Lung (tissue), 12 donors: ENCODE results near the gene OTUD6A. TPM values are rescaled to one million over a fixed set of nuclear protein-coding genes. Genes with fewer than 3 reads are reported as not detected.

Source experiments
- ATAC-seq: fragments of 200-7000 bp; cut with Tn5 transposase; one replicate; pipeline ENCODE4 v1.9.1; 2020; ENCODE audit warnings: moderate number of reproducible peaks; ENCODE audit not compliant: insufficient read depth, low FRiP score
- DNase-seq, 3 donors: peaks; one replicate each; pipeline ENCODE4 v3.0.0-alpha.2; 2013 to 2017
- H3K27ac ChIP-seq, 2 donors: one replicate each; pipeline ENCODE4 v1.5.1; 2013; ENCODE audit warnings: mild to moderate bottlenecking in 2 of 2, moderate library complexity in 2 of 2, control low read depth in 1 of 2, inconsistent platforms in 1 of 2, low read depth in 1 of 2, low read length in 1 of 2
- H3K27me3 ChIP-seq, 3 donors: one replicate each; pipeline ENCODE4 v1.5.1; 2013; ENCODE audit warnings: low read length in 2 of 3; ENCODE audit not compliant: control insufficient read depth in 3 of 3, insufficient read depth in 3 of 3
- H3K36me3 ChIP-seq, 4 donors: one replicate each; pipeline ENCODE4 v1.5.1; 2013; ENCODE audit warnings: low read length in 4 of 4, mild to moderate bottlenecking in 1 of 4, moderate library complexity in 1 of 4; ENCODE audit not compliant: control insufficient read depth in 4 of 4, insufficient read depth in 4 of 4
- H3K4me1 ChIP-seq, 5 donors: one replicate each; pipeline ENCODE4 v1.5.1; 2013; ENCODE audit warnings: low read length in 5 of 5, mild to moderate bottlenecking in 2 of 5, moderate library complexity in 1 of 5; ENCODE audit not compliant: control insufficient read depth in 5 of 5, insufficient read depth in 5 of 5
- H3K4me3 ChIP-seq: one replicate; pipeline ENCODE4 v1.5.1; 2013; ENCODE audit warnings: mild to moderate bottlenecking, control low read depth, moderate library complexity
- H3K9ac ChIP-seq, 2 donors: one replicate each; pipeline ENCODE4 v1.5.1; 2013; ENCODE audit warnings: low read length in 2 of 2, control low read depth in 1 of 2; ENCODE audit not compliant: insufficient read depth in 1 of 2
- H3K9me3 ChIP-seq, 4 donors: one replicate each; pipeline ENCODE4 v1.5.1; 2013; ENCODE audit warnings: low read length in 3 of 4, mild to moderate bottlenecking in 1 of 4, moderate library complexity in 1 of 4; ENCODE audit not compliant: control insufficient read depth in 4 of 4, insufficient read depth in 3 of 4
- CTCF ChIP-seq: IDR thresholded peaks from 2 replicates; pipeline ENCODE4 v1.5.1; 2012; ENCODE audit warnings: mild to moderate bottlenecking; ENCODE audit errors: control extremely low read depth, extremely low read depth
- WGBS, 2 donors: extraction: QIAGEN DNeasy Blood & Tissue Kit; methylation state at CpG; one replicate each; pipeline ENCODE4 v1.1.7; 2013; 5-methylcytosine and 5-hydroxymethylcytosine counted together
- polyA plus RNA-seq, 2 donors: library from polyadenylated mRNA; stranded (reverse); fragments of 200-250 nt; gene quantifications; one replicate each; pipeline ENCODE4 v1.2.1, GENCODE V29; 2013
- total RNA-seq, 2 donors: library from RNA; depleted of rRNA in 1 of 2; stranded (reverse); fragments of >200 nt in 1 of 2; gene quantifications; one replicate each; pipeline ENCODE4 v1.2.1, GENCODE V29; 2014 to 2021
- donor health status: control.
- donor health status: control.
- donor health status: Bipolar disorder and iron deficiency.
- donor health status: healthy.
- donor health status: DM: yes; HTN: yes; CAD: no.

OTUD6A gene
- total and polyA plus RNA-seq, 4 donors = not detected

- no peak for ATAC-seq
- DNase-seq = no peak
- Histone ChIP-seq H3K4me1 (peaks cover 0 to 3% (median 0%) of the 10 kb centered on the region in 5 donors), H3K4me3 (no peak overlapping the region), H3K9me3 (peaks cover 0 to 5% (median 0%) of the 10 kb centered on the region in 4 donors), H3K27me3 (peaks cover 0 to 6% (median 5%) of the 10 kb centered on the region in 3 donors), H3K36me3 (no peaks in the 10 kb centered on the region), H3K9ac (no peak overlapping the region), H3K27ac (no peak overlapping the region)
- TF ChIP-seq CTCF = no peak
- 74 to 97% methylated on average over 5 to 6 of the region's 6 CpGs for WGBS, 2 donors
Measured at GRCh38 chrX:70041993-70042392, 20.3 kb upstream of the OTUD6A start.

GRCh38 chrX:70042399-70043371 is 19.6 kb upstream of the OTUD6A start:
- H3K36me3 ChIP-seq = no peaks in the 10 kb centered on the region
- no peak overlapping the region for H3K4me3 ChIP-seq
- ATAC-seq (no peak), DNase-seq (peak in 2 of 3 donors; percentile 32)
- peaks cover 0 to 8% (median 6%) of the 10 kb centered on the region in 3 donors for H3K27me3 ChIP-seq
- H3K4me1 ChIP-seq = peaks cover 0 to 3% (median 0%) of the 10 kb centered on the region in 5 donors
- peaks cover 0 to 5% (median 0%) of the 10 kb centered on the region in 4 donors for H3K9me3 ChIP-seq
- no peak overlapping the region for H3K9ac ChIP-seq
- 79 to 84% methylated on average over 11 of the region's 11 CpGs for WGBS, 2 donors
- TF ChIP-seq CTCF = no peak
- no peak overlapping the region for H3K27ac ChIP-seq

- 85 to 97% methylated on average over 4 to 9 of the region's 9 CpGs for WGBS, 2 donors
- peaks cover 0 to 3% (median 0%) of the 10 kb centered on the region in 5 donors for H3K4me1 ChIP-seq
- H3K4me3 ChIP-seq = no peak overlapping the region
- H3K36me3 ChIP-seq = no peaks in the 10 kb centered on the region
- peaks cover 0 to 5% (median 0%) of the 10 kb centered on the region in 4 donors for H3K9me3 ChIP-seq
- no peak overlapping the region for H3K27ac ChIP-seq
- no peak for TF ChIP-seq CTCF
- ATAC-seq (no peak), DNase-seq (no peak)
- peaks cover 0 to 8% (median 6%) of the 10 kb centered on the region in 3 donors for H3K27me3 ChIP-seq
- no peak overlapping the region for H3K9ac ChIP-seq
Measured at GRCh38 chrX:70043685-70044084, 18.6 kb upstream of the OTUD6A start.
